CD4-positive, alpha-beta T cell treated with Interleukin-4 for 1 hour (primary cell): ENCODE measurements around the gene EXOC8.

Source experiments
- DNase-seq, 2 donors: peaks; one replicate each; pipeline ENCODE4 v3.0.0-alpha.2; 2020 to 2022

Gene EXOC8

GRCh38 chr1:231313661-231314060 is 24.0 kb downstream of the EXOC8 start:
- DNase-seq, result no peak

DNA sequence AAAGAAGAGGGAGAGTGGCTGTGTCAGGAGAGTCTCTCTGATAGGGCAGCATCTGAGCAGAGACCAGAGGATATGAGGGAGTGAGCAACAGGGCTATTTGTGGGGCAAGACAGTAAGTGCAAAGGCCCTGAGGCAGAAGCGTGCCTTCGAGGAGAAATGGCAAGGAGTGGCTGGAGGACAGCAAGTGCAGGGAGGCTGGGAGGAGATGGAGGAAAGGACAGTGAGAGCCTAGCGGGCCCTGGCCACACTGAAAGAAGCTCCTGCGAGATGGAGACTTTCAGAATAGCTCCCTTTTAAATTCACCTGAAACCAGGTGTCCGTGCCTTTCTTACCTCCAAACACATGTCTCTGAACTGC is 25.2 kb downstream of the EXOC8 start:
- DNase-seq, result no peak

DNA sequence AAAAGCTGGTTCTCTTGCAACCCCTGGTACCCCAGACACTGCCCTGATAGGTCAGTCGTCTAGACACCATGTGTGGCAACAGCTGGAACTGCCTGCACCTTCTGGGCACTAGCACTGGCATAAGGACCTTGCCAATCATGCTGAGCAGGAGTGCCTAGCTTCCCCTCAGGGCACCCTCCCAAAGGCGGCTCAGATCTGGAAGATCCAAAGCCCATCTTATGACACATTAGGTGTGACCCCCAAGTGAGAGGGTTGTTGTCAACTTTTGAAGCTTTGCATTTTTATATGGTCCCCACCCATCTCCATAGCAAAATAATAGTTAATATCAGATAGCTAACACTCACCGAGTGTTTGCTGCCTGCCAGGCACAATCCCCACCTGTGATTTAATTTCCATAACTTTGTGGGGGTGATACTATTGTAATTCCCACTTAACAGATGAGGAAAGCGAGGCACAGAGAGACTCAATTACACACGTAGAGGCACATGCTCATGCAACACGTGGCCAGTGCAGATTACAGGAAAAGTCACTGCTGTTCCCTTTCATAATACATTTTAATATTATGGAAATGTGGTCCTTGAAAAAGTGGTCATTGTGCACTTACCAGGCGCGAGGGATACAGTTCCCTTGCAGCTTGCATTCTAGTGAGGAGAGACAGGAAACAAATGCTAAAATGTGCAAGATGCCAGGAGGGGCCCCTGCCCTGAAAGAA is 25.8 kb downstream of the EXOC8 start:
- no peak for DNase-seq

- DNase-seq, result no peak
Observed at GRCh38 chr1:231310391-231310934, 27.2 kb downstream of the EXOC8 start.

DNA sequence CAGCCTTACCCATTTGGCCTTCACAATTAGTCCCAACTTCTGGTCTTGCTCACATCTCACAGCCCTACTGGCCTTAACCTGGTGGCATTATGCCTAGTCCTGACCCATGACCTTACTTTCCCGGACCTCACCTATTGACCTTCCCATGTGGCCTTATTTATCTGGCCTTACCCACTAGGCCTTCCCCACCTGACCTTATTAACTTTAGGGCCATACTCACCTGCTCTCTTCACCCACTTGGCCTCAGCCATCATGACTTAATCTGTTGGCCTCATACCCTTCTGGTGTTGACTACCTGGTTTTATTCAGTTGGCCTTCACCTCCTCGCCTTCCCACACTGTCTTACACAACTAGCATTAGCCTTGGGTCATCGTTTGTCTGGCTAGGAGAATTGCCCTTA is 35.7 kb downstream of the EXOC8 start:
- no peak for DNase-seq

DNA sequence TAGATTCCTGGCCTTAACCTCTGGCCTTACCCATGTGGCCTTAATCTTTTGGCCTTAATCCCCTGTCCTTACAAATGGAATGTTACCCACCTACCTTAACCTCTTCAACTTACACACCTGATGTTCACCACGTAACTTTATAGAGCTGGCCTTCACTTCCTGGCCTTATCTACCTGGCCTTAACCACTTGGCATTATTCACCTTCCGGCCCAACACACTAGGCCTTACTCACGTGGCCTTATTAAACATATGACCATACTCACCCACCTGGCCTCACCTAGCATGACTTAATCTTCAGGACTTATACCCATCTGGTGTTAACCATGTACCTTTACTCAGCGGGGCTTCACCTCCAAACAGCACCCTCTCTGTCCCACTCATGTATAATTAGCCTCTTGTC is 41.7 kb downstream of the EXOC8 start:
- DNase-seq, result no peak

- no peak for DNase-seq
Observed at GRCh38 chr1:231286603-231287002, 51.0 kb downstream of the EXOC8 start.

DNA sequence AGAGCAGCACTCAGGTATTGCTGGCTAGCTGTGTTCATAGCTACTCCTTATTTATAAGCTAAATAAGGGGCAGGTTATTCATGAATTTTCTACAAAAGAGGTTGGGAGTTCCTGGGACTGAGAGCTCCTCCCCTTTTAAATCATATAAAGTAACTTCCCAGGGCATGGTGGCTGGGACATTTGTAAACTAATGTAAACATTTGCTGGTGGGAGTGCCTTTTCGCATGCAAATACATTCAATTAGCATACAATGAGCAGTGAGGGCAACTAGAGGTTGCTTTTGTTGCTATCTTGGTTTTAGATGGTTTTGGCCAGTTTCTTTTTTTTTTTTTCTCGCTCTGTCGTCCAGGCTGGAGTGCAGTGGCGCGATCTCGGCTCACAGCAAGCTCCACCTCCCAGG is 53.2 kb downstream of the EXOC8 start:
- DNase-seq, result no peak
